Caki2 (cell line): ENCODE data around the gene VMAC. TPM values are rescaled to one million over a fixed set of nuclear protein-coding genes. Genes with fewer than 3 reads are reported as not detected.
"Not testable (repeated sequence)": the region's sequence is repeated elsewhere in the genome, so short reads cannot be mapped to it uniquely, and the experiment has no call there.

Experiments
- DNase-seq: peaks from one replicate; pipeline ENCODE4 v3.0.0-alpha.2; 2015; ENCODE audit warnings: low read depth
- in situ Hi-C: cut with HindIII; loops from 2 replicates; pipeline ENCODE4 v1.10.0; 2016; ENCODE audit warnings: low sequenced_read_pairs, low pct_unique_long_range_greater_than_20kb, mixed read lengths
- total RNA-seq: library from RNA; depleted of rRNA; stranded (reverse); fragments of >200 nt; shearing (Covaris generic); gene quantifications from 2 replicates; pipeline ENCODE4 v1.2.3, GENCODE V29; 2014; ENCODE audit warnings: low replicate concordance

The VMAC gene
- total RNA-seq, 1 experiment from 2014 or later = 1.7 TPM

DNA sequence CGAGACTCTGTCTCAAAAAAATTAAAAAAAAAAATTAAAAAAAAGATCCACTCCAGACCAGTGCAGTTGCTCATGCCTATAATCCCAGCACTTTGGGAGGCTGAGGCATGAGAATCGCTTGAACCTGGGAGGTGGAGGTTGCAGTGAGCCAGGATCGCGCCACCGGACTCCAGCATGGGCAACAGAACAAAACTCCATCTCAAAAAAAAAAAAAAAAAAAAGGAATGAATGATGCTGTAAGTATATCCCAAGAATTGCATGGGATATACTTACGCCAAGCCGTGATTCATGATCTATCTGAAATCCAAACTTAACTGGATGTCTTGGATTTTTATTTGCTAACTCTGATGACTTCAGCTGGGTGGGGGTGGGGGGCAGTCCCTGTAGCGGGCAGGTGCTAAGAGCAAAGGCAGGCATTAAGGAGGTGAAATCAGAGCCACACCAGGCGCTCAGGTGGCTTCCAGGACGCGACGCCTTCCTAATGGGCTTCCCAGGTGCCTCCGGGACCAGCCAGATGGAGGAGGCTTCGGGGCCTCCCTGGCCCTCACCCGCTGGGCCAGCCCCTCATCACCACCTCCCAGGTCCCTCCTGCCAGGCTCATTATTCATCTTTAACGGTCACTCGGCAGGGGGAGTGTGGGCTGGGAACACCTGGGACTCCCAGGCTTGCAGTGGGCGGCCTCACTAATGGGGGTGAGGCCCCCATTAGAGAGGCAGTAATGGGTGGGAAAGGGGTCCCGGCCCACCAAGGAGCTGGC, 23.0 kb upstream of the VMAC start:
- in situ Hi-C loops = no loop called here
- DNase-seq = no peak

GRCh38 chr19:5882421-5882968, 22.2 kb upstream of the VMAC start:
- DNase-seq = no peak
- in situ Hi-C loops = no loop called here

GRCh38 chr19:5883157-5883873, 21.4 kb upstream of the VMAC start:
- DNase-seq, in situ Hi-C loops: not testable (repeated sequence)

- in situ Hi-C loops, DNase-seq: not testable (repeated sequence)
Observed at GRCh38 chr19:5884065-5884811, 20.4 kb upstream of the VMAC start.

DNA sequence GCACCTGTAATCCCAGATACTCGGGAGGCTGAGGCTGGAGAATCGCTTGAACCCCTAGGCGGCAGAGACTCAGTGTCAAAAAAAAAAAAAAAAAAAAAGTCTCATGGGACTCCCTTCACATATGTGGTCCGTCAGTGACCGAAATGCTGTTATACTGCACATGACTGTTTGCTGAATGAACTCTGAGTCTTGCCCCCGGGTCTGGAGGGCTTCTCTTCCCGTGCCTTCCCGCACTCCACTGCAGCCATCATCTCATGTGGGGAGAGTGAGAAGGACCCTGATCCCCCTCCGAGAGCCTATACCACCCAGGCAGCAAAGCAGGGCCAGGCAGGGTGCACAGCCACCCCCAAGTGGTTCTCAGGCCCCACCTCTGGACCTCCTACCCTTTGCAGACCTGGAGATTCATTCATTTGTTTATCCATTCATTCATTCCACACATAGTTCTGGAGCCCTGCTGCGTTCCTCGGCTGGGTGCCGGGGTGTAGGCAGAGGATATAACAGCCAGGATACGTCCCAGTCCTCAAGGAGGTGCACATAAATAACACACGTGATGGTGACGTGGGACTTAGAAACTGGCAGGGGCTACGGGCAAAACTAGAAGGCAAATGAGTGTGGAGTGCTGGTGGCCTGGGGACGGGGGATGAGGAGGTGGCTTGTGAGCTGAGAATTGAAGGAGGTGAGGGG, 15.2 kb upstream of the VMAC start:
- in situ Hi-C loops = no loop called here
- no peak for DNase-seq

- DNase-seq = no peak
- in situ Hi-C loops = no loop called here
Observed at GRCh38 chr19:5890099-5890498, 14.6 kb upstream of the VMAC start.

DNA sequence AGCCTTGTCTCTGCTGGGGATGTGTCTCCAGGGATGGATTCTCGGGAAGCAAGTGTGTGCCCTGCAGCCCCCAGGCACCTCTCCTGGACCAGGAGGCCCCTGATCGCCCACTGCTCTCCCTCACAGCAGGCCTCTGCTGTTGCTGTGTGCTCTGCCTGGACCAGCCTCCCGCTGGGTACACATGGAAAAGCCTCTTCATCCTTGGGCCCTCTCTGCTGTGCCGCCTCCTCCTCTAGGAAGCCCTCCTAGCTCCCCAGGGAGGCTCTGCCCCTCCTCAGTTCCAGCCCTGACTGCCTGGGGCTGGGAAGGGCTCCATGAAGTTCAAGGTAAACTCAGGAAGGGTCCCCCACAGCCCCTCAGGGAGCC, 13.1 kb upstream of the VMAC start:
- in situ Hi-C loops = no loop called here
- DNase-seq = no peak

GRCh38 chr19:5891938-5892771, 12.5 kb upstream of the VMAC start:
- DNase-seq = peak; percentile 19
- in situ Hi-C loops = no loop called here

DNA sequence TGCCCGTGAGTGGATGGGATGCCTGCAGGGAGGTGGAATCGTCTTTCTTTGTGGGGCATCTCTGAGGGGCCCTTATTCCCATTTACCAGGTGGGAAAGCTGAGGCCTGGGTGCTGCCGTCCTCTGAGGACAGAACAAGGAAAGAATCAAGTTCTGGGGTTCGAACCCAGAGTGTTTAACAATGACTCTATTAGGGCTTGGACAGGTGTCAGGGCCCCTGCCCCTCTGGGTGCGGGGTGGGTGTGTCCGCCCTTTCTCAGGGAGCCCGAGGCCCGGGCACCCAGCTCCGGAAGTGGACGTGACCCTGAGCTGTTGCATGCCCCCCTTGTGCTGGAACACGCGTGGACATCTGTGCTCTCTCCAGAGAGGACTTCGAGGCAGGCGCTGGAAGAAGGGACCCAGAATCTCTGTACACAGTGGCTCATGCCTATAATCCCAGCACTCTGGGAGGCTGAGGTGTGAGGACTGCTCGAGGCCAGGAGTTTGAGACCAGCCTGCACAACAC, 11.8 kb upstream of the VMAC start:
- no peak for DNase-seq

GRCh38 chr19:5893296-5893903, 11.3 kb upstream of the VMAC start:
- DNase-seq = no peak
- in situ Hi-C loops = no loop called here

More for the DNA sequence above, 11.8 kb upstream of the VMAC start:
- in situ Hi-C loops = no loop called here

DNA sequence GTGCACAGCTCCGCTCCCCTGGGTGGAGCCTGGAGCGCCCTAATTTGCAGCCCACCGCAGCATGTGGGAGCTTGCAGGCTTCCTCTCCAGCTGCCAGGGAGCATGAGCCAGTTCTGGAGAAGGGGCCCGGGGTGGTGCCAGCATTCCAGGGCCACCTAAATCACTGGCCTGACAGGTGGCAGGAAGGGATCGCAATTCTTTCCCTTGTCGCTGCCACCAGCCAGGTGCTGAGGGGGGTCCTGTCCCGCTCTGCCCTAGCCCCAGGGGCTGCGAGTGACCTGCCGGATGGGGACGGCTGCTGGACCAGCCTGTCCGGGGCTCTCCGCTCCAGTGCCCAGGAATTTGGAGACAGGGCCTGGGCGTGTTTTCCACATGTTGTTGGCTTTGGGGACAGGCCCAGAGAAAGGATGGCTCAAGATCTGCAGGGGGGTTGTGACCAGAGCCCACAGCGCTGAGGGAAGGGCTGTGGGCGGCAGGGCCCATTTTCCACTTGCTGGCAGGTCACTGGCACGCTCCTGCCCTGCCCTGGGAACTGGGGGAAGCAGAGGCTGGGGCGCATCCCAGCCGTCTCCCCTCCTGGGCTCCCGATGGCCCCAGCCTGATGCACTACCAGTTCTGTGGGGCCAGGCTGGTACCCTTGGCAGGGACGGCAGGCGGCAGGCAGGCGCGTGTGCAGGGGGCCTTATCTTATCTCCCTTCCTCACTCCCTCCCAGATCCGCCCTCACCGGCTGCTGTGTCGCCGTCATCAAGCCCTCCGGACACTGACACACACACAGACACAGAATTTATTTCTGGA, 10.6 kb upstream of the VMAC start:
- in situ Hi-C loops = no loop called here
- no peak for DNase-seq

DNA sequence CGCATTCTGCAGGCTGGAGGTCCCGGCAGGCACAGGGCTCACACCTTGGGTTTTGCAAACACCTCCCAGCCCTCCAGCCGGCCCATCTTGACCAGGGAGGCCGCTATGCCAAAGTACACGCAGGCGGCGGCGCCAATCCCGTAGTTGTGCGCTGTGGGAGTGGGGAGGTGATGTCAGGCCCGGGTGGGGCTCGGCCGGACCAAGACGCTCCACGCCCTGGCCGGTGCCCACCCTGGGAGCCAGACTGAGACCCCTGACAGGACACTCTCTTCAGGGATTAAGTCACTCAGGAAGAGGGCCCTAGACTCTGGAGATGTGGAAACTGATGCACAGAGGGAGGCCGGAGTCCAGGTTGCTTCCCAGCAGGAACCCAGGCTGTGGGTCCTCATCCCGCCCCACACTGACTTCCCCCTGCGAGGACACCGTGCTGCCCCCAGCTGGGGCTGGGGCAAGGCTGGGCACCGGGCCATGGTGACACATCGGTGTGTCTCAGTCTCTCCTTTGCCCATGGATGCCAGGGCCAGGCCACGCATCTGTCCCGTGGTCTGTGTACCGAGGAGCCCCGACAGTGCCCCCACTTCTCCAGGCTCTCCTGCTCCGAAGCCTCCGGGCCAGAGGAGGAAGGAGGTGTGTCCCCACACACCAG, 9.8 kb upstream of the VMAC start:
- DNase-seq = no peak
- in situ Hi-C loops = no loop called here

- no peak for DNase-seq
- in situ Hi-C loops = no loop called here
Observed at GRCh38 chr19:5895409-5895808, 9.3 kb upstream of the VMAC start.

GRCh38 chr19:5895890-5896289, 8.8 kb upstream of the VMAC start:
- DNase-seq = no peak
- in situ Hi-C loops = no loop called here

DNA sequence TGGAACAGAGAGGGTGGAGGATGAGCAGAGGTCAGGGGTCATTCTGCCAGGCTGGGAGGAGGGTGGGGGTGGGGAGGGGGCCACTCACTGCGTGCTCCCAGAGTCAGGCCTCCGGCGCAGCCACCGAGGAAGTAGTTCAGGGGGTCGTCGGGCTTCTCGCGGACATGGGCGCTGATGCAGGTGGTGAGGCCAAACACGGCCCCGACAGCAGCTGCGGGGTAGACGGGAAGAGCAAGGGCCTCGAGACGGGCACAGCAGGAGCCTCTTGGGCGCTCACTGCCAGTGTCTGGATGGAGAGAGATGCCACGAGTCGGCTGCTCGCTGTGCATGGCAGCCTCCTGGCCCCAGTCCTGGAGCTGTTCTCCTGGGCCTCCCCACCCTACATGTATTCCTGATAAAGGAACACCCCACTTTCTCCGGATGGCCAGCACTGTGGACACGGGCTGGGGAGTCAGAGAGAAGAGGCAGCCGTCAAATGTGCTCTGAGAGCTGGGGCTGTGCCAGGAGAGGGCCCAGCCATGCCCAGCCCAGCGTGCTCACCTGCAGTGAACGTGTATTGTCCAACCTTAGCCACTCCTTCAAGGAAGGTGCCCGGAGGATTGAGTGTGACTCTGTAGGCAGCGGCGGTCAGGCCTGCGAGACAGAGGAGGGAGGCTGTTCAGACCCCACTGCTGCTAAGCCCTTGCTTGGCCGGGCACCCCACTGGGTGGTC, 8.2 kb upstream of the VMAC start:
- in situ Hi-C loops = no loop called here

More for the DNA sequence above, 8.2 kb upstream of the VMAC start:
- no peak for DNase-seq
